Measurements from ENCODE around the gene ZBTB16. TPM values are rescaled to one million over a fixed set of nuclear protein-coding genes. Genes with fewer than 3 reads are reported as not detected.

ZBTB16 gene
- total and polyA plus RNA-seq, 2 donors (not counting 3 experiments of a cell fraction or from before 2014, with no cell fraction given), result 9.8 to 20.3 TPM

GRCh38 chr11:114185436-114185835, 125.9 kb downstream of the ZBTB16 start:
- intact Hi-C loops (cut with micrococcal nuclease), result no loop called here
- FAIRE-seq, result no peak

More at GRCh38 chr11:114185436-114185835, 125.9 kb downstream of the ZBTB16 start:
- ChIA-PET CTCF (interaction anchor here (7.5 kb wide), 1 partner anchor 149 kb away, joined by 64 read pairs; no protein-coding TSS in a partner anchor), POLR2A (no interaction called here)
- peaks cover 2% of the 10 kb centered on the region for H3K4me1 ChIP-seq (ENCODE audit: control insufficient read depth, extremely low read depth, insufficient read depth, low read length)
- no peak for TF ChIP-seq GATA2 (IDR thresholded peaks at IDR 0.05; ENCODE audit: insufficient read depth, insufficient read length, low read depth, low read length)
- no peak for TF ChIP-seq POLR2AphosphoS5 (IDR thresholded peaks at IDR 0.05; ENCODE audit: insufficient read depth, low read depth, low read length)
- TF ChIP-seq CTCF (IDR thresholded peaks at IDR 0.05; ENCODE audit: extremely low read depth in 1 of 2, insufficient read depth in 1 of 2, low read depth in 1 of 2, low read length in 2 of 2), result no peak
- TF ChIP-seq POLR2A (IDR thresholded peaks at IDR 0.05; ENCODE audit: low read depth, low read length), result no peak
- TF ChIP-seq EZH2 (IDR thresholded peaks at IDR 0.05; ENCODE audit: borderline replicate concordance, low read depth, low read length, severe bottlenecking), result no peak
- TF ChIP-seq MYC (IDR thresholded peaks at IDR 0.05; ENCODE audit: low read depth, low read length), result no peak
- no peak for TF ChIP-seq FOS (IDR thresholded peaks at IDR 0.05; ENCODE audit: borderline replicate concordance, insufficient read depth, low read length)
- no peak for TF ChIP-seq JUN (IDR thresholded peaks at IDR 0.05; ENCODE audit: borderline replicate concordance, insufficient read depth, insufficient read length, low read depth)
- no peak for TF ChIP-seq MAX (IDR thresholded peaks at IDR 0.05; ENCODE audit: insufficient read depth, insufficient read length)
- no TSS peak for BruUV-seq (replicated peaks)
- DNase-seq (ENCODE audit: low read depth, low spot score), result no peak
- H3K4me3 ChIP-seq (replicated peaks in 1 of 3; ENCODE audit: insufficient read depth in 1 of 3, low read depth in 1 of 3, low read length in 3 of 3), result no peak overlapping the region
- no peaks in the 10 kb centered on the region for H4K20me1 ChIP-seq (replicated peaks; ENCODE audit: control insufficient read depth, extremely low read depth, insufficient read depth, low read length)
- no peak overlapping the region for H3K27ac ChIP-seq (ENCODE audit: insufficient read depth, low read depth, low read length)
- no peaks in the 10 kb centered on the region for H3K9me1 ChIP-seq (replicated peaks; ENCODE audit: control insufficient read depth, extremely low read depth, insufficient read depth, low read length)
- H3K36me3 ChIP-seq (ENCODE audit: control insufficient read depth in 2 of 2, extremely low read depth in 1 of 2, insufficient read depth in 2 of 2, low read length in 2 of 2), result peaks cover 0 to 13% of the 10 kb centered on the region in 2 experiments
- no peak overlapping the region for H3K9ac ChIP-seq (replicated peaks; ENCODE audit: extremely low read depth, insufficient read depth, low read length)
- no peak overlapping the region for H3K4me2 ChIP-seq (ENCODE audit: insufficient read depth, low read length)
- no peaks in the 10 kb centered on the region for H3K27me3 ChIP-seq (ENCODE audit: control insufficient read depth in 2 of 2, insufficient read depth in 2 of 2, low read length in 2 of 2)
- no peaks in the 10 kb centered on the region for H3K9me3 ChIP-seq (replicated peaks; ENCODE audit: control insufficient read depth, insufficient read depth, low read length)
- H2AFZ ChIP-seq (ENCODE audit: low read depth, low read length), result no peak overlapping the region
- no peaks in the 10 kb centered on the region for H3K79me2 ChIP-seq (ENCODE audit: control insufficient read depth, insufficient read depth, low read length)
- dilution Hi-C loops (cut with MboI; ENCODE audit: extremely low pct_ligation_motif_present, low sequenced_read_pairs), result no loop called here

All from endothelial cell of umbilical vein (primary cell).